ENCODE measurements around the gene CDH23. TPM values are rescaled to one million over a fixed set of nuclear protein-coding genes. Genes with fewer than 3 reads are reported as not detected.

Gene CDH23
- total RNA-seq, 4 donors from 2014 or later, result 7.1 to 56.2 (median 25.4) TPM

- no peak for TF ChIP-seq CTCF (IDR thresholded peaks at IDR 0.05)
- TF ChIP-seq POLR2A (IDR thresholded peaks at IDR 0.05), result no peak
- no peaks in the 10 kb centered on the region for H3K9me3 ChIP-seq
- DNase-seq, result no peak
- H3K27ac ChIP-seq, result peak overlapping the region in 1 of 2 donors; percentile 37
- no peaks in the 10 kb centered on the region for H3K36me3 ChIP-seq
- no peaks in the 10 kb centered on the region for H3K27me3 ChIP-seq
- intact Hi-C loops (cut with DNase I; ENCODE audit: low total_unique reads), result no loop called here
- no peak overlapping the region for H3K4me3 ChIP-seq
- H3K4me1 ChIP-seq, result no peaks in the 10 kb centered on the region
These were observed 340.5 kb downstream of the CDH23 start for GRCh38 chr10:71737001-71737833.

- no peak for DNase-seq
- peak overlapping the region in 1 of 2 donors; percentile 37 for H3K27ac ChIP-seq
- H3K36me3 ChIP-seq, result no peaks in the 10 kb centered on the region
- no peaks in the 10 kb centered on the region for H3K4me1 ChIP-seq
- no peak overlapping the region for H3K4me3 ChIP-seq
- H3K9me3 ChIP-seq, result no peaks in the 10 kb centered on the region
- no peaks in the 10 kb centered on the region for H3K27me3 ChIP-seq
- TF ChIP-seq POLR2A (IDR thresholded peaks at IDR 0.05), result no peak
- TF ChIP-seq CTCF (IDR thresholded peaks at IDR 0.05), result no peak
- intact Hi-C loops (cut with DNase I; ENCODE audit: low total_unique reads), result no loop called here
These were observed 341.1 kb downstream of the CDH23 start for GRCh38 chr10:71737834-71738197.

GRCh38 chr10:71739358-71739900 is 342.7 kb downstream of the CDH23 start:
- no peaks in the 10 kb centered on the region for H3K36me3 ChIP-seq
- intact Hi-C loops (cut with DNase I; ENCODE audit: low total_unique reads), result no loop called here
- no peaks in the 10 kb centered on the region for H3K9me3 ChIP-seq
- DNase-seq, result no peak
- no peaks in the 10 kb centered on the region for H3K4me1 ChIP-seq
- no peak for TF ChIP-seq CTCF (IDR thresholded peaks at IDR 0.05)
- no peak for TF ChIP-seq POLR2A (IDR thresholded peaks at IDR 0.05)
- no peak overlapping the region for H3K27ac ChIP-seq
- no peak overlapping the region for H3K4me3 ChIP-seq
- no peaks in the 10 kb centered on the region for H3K27me3 ChIP-seq

GRCh38 chr10:71740069-71740653 is 343.4 kb downstream of the CDH23 start:
- intact Hi-C loops (cut with DNase I; ENCODE audit: low total_unique reads), result no loop called here
- no peaks in the 10 kb centered on the region for H3K4me1 ChIP-seq
- no peak for TF ChIP-seq POLR2A (IDR thresholded peaks at IDR 0.05)
- TF ChIP-seq CTCF (IDR thresholded peaks at IDR 0.05), result no peak
- H3K36me3 ChIP-seq, result no peaks in the 10 kb centered on the region
- H3K9me3 ChIP-seq, result no peaks in the 10 kb centered on the region
- H3K27me3 ChIP-seq, result no peaks in the 10 kb centered on the region
- H3K4me3 ChIP-seq, result no peak overlapping the region
- H3K27ac ChIP-seq, result no peak overlapping the region
- DNase-seq, result no peak

GRCh38 chr10:71741029-71741428 is 344.3 kb downstream of the CDH23 start:
- Histone ChIP-seq H3K9me3 (no peaks in the 10 kb centered on the region), H3K27ac (no peak overlapping the region), H3K4me1 (no peaks in the 10 kb centered on the region), H3K27me3 (no peaks in the 10 kb centered on the region), H3K36me3 (no peaks in the 10 kb centered on the region), H3K4me3 (no peak overlapping the region)
- DNase-seq, result no peak
- intact Hi-C loops (cut with DNase I; ENCODE audit: low total_unique reads), result no loop called here
- TF ChIP-seq POLR2A (IDR thresholded peaks at IDR 0.05) (no peak), CTCF (IDR thresholded peaks at IDR 0.05) (no peak)

Data from uterus (tissue), 4 donors.